Measurements from ENCODE around the gene CCDC183.

- TF ChIP-seq POLR2A (IDR thresholded peaks at IDR 0.05; ENCODE audit: low read depth, low read length) (no peak), POLR2AphosphoS5 (IDR thresholded peaks at IDR 0.05; ENCODE audit: low read depth, low read length) (no peak), TAF1 (IDR thresholded peaks at IDR 0.05; ENCODE audit: low read depth, low read length) (no peak), SPI1 (IDR thresholded peaks at IDR 0.05; ENCODE audit: low read depth, low read length) (no peak), POU2F2 (IDR thresholded peaks at IDR 0.05; ENCODE audit: low read depth, low read length) (peak; percentile 23; the same call in 1 of the 2 replicates), PAX5 (IDR thresholded peaks at IDR 0.05; ENCODE audit: insufficient read depth, low read length, severe bottlenecking) (no peak)
Observed at GRCh38 chr9:136787690-136788400, 8.3 kb upstream of the CCDC183 start.
